WTC11 (cell line): Measurements from ENCODE around the gene RENBP.

Experiments used
- TEAD4 ChIP-seq: sonication (generic); formaldehyde crosslinking; IDR thresholded peaks from 2 replicates; pipeline ENCODE4 v1.8.0; 2022; ENCODE audit warnings: mild to moderate bottlenecking, missing genetic modification reagents
- ZNF219 ChIP-seq: sonication (generic); formaldehyde crosslinking; IDR thresholded peaks from 2 replicates; pipeline ENCODE4 v1.8.0; 2023; ENCODE audit warnings: missing genetic modification reagents, mild to moderate bottlenecking, borderline replicate concordance
- TF ChIP-seq, protein P1 (sequence below): fragments of 200-600 bp; IDR thresholded peaks from 2 replicates; pipeline ENCODE4 v1.8.0; 2022; ENCODE audit warnings: antibody characterized with exemption

DNA sequence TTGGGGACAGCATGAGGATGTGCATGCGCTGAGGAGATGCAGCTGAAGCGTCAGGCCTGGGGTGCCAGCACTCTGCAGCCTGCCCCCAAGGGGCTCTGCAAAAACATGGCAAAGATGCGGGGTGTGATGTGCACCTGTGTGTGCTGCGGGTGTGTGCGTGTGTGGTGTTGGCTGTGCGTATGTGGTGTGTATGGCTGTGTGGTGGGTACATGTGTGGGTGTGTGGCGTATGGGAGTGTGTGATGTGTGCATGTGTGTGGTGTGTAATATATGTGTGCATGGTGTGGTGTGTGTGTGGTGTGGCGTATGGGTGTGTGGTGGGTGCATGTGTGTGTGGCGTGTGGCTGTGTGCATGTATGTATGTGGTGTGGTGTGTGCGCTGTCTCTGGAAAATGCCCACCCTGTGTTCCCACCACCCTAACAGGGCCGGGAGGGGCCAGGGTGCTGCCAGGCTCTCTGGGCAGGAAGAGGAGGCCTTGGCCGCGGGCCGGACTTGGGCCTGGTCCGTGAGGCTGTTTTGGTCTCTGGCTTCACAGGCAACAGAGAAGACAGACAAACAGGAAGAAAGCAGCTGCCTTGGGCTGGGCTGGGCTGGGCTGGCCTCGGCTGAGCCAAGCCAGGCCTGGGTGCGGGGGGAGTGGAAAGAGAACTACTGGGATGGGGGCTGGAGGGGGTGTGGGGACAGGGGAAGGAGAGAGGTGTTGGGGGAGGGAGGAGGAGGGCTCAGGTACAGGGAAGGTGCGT, 41.0 kb downstream of the RENBP start:
- TF ChIP-seq, protein P1, sequence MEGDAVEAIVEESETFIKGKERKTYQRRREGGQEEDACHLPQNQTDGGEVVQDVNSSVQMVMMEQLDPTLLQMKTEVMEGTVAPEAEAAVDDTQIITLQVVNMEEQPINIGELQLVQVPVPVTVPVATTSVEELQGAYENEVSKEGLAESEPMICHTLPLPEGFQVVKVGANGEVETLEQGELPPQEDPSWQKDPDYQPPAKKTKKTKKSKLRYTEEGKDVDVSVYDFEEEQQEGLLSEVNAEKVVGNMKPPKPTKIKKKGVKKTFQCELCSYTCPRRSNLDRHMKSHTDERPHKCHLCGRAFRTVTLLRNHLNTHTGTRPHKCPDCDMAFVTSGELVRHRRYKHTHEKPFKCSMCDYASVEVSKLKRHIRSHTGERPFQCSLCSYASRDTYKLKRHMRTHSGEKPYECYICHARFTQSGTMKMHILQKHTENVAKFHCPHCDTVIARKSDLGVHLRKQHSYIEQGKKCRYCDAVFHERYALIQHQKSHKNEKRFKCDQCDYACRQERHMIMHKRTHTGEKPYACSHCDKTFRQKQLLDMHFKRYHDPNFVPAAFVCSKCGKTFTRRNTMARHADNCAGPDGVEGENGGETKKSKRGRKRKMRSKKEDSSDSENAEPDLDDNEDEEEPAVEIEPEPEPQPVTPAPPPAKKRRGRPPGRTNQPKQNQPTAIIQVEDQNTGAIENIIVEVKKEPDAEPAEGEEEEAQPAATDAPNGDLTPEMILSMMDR = no peak
- TF ChIP-seq ZNF219 (CRISPR knock-in tag) (no peak), TEAD4 (CRISPR knock-in tag) (no peak)
